Gastroesophageal sphincter (tissue), 4 donors: Measurements from ENCODE around the gene CCDC107. TPM values are rescaled to one million over a fixed set of nuclear protein-coding genes. Genes with fewer than 3 reads are reported as not detected.
A peak's percentile ranks its signal among the peaks of the same experiment; 100 is the strongest.

Experiments used
- ATAC-seq: fragments of 150-250 bp; one replicate; pipeline ENCODE4 v1.9.1; 2016; ENCODE audit warnings: mild to moderate bottlenecking, moderate library complexity
- H3K27ac ChIP-seq, 4 donors: fragments of 200-600 bp; sonication (generic) in 3 of 4; 1 replicate in 3 of 4; 2 replicates in 1 of 4; pipeline ENCODE4 v1.5.1; 2016 to 2019
- H3K27me3 ChIP-seq: fragments of 200-600 bp; sonication (generic); one replicate; pipeline ENCODE4 v1.5.1; 2019
- H3K36me3 ChIP-seq, 2 donors: fragments of 200-600 bp; sonication (generic); one replicate each; pipeline ENCODE4 v1.5.1; 2019; ENCODE audit warnings: control low read depth in 1 of 2
- H3K4me1 ChIP-seq, 3 donors: fragments of 200-600 bp; sonication (generic); 1 replicate in 2 of 3; 2 replicates in 1 of 3; pipeline ENCODE4 v1.5.1; 2016 to 2019; ENCODE audit warnings: control low read depth in 2 of 3
- H3K4me3 ChIP-seq, 2 donors: fragments of 200-600 bp; sonication (generic); one replicate each; pipeline ENCODE4 v1.5.1; 2019; ENCODE audit warnings: mild to moderate bottlenecking in 1 of 2, moderate library complexity in 1 of 2
- H3K9me3 ChIP-seq, 3 donors: fragments of 200-600 bp; sonication (generic); one replicate each; pipeline ENCODE4 v1.5.1; 2017 to 2019; ENCODE audit warnings: control low read depth in 2 of 3
- CTCF ChIP-seq, 4 experiments: fragments of 200-600 bp in 2 of 4; fragments of 450-650 bp in 2 of 4; sonication (generic) in 1 of 4; IDR thresholded peaks; one replicate each; pipeline ENCODE4 v1.5.1; 2017 to 2019; ENCODE audit warnings: antibody characterized with exemption in 4 of 4, mild to moderate bottlenecking in 2 of 4, moderate library complexity in 2 of 4
- EP300 ChIP-seq: sonication (generic); formaldehyde crosslinking; IDR thresholded peaks from one replicate; pipeline ENCODE4 v1.6.1; 2017; ENCODE audit warnings: antibody characterized with exemption, mild to moderate bottlenecking
- POLR2A ChIP-seq, 2 donors: fragments of 450-650 bp; IDR thresholded peaks; one replicate each; pipeline ENCODE4 v1.6.1; 2017; ENCODE audit warnings: antibody characterized with exemption in 2 of 2, mild to moderate bottlenecking in 2 of 2, moderate library complexity in 1 of 2
- POLR2AphosphoS5 ChIP-seq: sonication (generic); formaldehyde crosslinking; IDR thresholded peaks from one replicate; pipeline ENCODE4 v1.6.1; 2017; ENCODE audit warnings: antibody characterized with exemption
- WGBS, 2 donors: methylation state at CpG; one replicate each; pipeline ENCODE4 v1.1.5; 2018; ENCODE audit warnings: low coverage in 1 of 2; 5-methylcytosine and 5-hydroxymethylcytosine counted together
- total RNA-seq, 4 donors: library from RNA; depleted of rRNA; stranded (reverse); fragments of >200 nt; gene quantifications; one replicate each; pipeline ENCODE4 v1.1.0, GENCODE V29; 2016

Gene CCDC107
- total RNA-seq, 4 donors from 2014 or later: 61.9 to 94.2 (median 87.0) TPM

GRCh38 chr9:35612843-35613242 lies 45.2 kb upstream of the CCDC107 start:
- no peak for TF ChIP-seq POLR2AphosphoS5
- no peak for TF ChIP-seq POLR2A (IDR thresholded peaks at IDR 0.05)
- no peak for TF ChIP-seq EP300
- TF ChIP-seq CTCF (IDR thresholded peaks at IDR 0.05): no peak
- H3K27ac ChIP-seq: no peak overlapping the region
- H3K4me3 ChIP-seq: no peak overlapping the region
- WGBS, 2 donors: 80 to 81% methylated on average over 2 of the region's 2 CpGs
- H3K36me3 ChIP-seq: peaks cover 0 to 28% of the 10 kb centered on the region in 2 donors
- H3K4me1 ChIP-seq: peaks cover 0 to 22% (median 0%) of the 10 kb centered on the region in 3 donors
- no peaks in the 10 kb centered on the region for H3K9me3 ChIP-seq
- H3K27me3 ChIP-seq: peaks cover 14% of the 10 kb centered on the region
- ATAC-seq: no peak

GRCh38 chr9:35615981-35616680 lies 42.0 kb upstream of the CCDC107 start:
- H3K4me1 ChIP-seq: peaks cover 0 to 18% (median 0%) of the 10 kb centered on the region in 3 donors
- peaks cover 14% of the 10 kb centered on the region for H3K27me3 ChIP-seq
- no peak for ATAC-seq
- H3K9me3 ChIP-seq: no peaks in the 10 kb centered on the region
- no peak overlapping the region for H3K4me3 ChIP-seq
- WGBS, 2 donors: 70 to 92% methylated on average over 11 of the region's 17 CpGs
- H3K36me3 ChIP-seq: no peaks in the 10 kb centered on the region
- TF ChIP-seq POLR2A (IDR thresholded peaks at IDR 0.05) (no peak), CTCF (IDR thresholded peaks at IDR 0.05) (no peak), POLR2AphosphoS5 (no peak)
- no peak overlapping the region for H3K27ac ChIP-seq

GRCh38 chr9:35616681-35617459 lies 41.2 kb upstream of the CCDC107 start:
- H3K27ac ChIP-seq: peak overlapping the region in 1 of 4 donors; percentile 41
- H3K4me3 ChIP-seq: peak overlapping the region; percentile 20 to 51
- H3K36me3 ChIP-seq: no peaks in the 10 kb centered on the region
- 12 to 23% methylated on average over 6 to 25 of the region's 51 CpGs for WGBS, 2 donors
- peaks cover 0 to 14% (median 0%) of the 10 kb centered on the region in 3 donors for H3K4me1 ChIP-seq
- TF ChIP-seq POLR2AphosphoS5 (no peak), CTCF (IDR thresholded peaks at IDR 0.05) (peak in 1 of 4 experiments; percentile 31)
- no peaks in the 10 kb centered on the region for H3K9me3 ChIP-seq
- peaks cover 14% of the 10 kb centered on the region for H3K27me3 ChIP-seq
- peak; percentile 83 for ATAC-seq

GRCh38 chr9:35617548-35617947 lies 40.5 kb upstream of the CCDC107 start:
- ATAC-seq: no peak
- Histone ChIP-seq H3K27ac (peak overlapping the region in 1 of 4 donors; percentile 41), H3K9me3 (no peaks in the 10 kb centered on the region), H3K4me1 (peaks cover 0 to 14% (median 0%) of the 10 kb centered on the region in 3 donors), H3K4me3 (peak overlapping the region in 1 of 2 donors; percentile 51), H3K27me3 (peaks cover 14% of the 10 kb centered on the region), H3K36me3 (no peaks in the 10 kb centered on the region)
- TF ChIP-seq POLR2AphosphoS5 (no peak), POLR2A (IDR thresholded peaks at IDR 0.05) (no peak)
- 31 to 62% methylated on average over 4 of the region's 8 CpGs for WGBS, 2 donors

GRCh38 chr9:35618325-35618727 lies 39.8 kb upstream of the CCDC107 start, which contains the start of gene CD72:
CD72 (minus strand) TSS chr9:35618413; CDS start chr9:35618303, 110 bp downstream.
- Histone ChIP-seq H3K4me3 (peak within 1 kb of the TSS; percentile 20 to 51), H3K27ac (peak within 1 kb of the TSS in 1 of 4 donors; percentile 41), H3K27me3 (peaks cover 14% of the 10 kb centered on the region), H3K36me3 (no peaks in the 10 kb centered on the region), H3K4me1 (peaks cover 0 to 14% (median 0%) of the 10 kb centered on the region in 3 donors), H3K9me3 (no peaks in the 10 kb centered on the region)
- WGBS, 2 donors: 67 to 77% methylated on average over 1 to 4 of the region's 7 CpGs
- ATAC-seq: no peak
- TF ChIP-seq EP300: no peak
- no peak for TF ChIP-seq POLR2AphosphoS5
- TF ChIP-seq POLR2A (IDR thresholded peaks at IDR 0.05): no peak
- no peak for TF ChIP-seq CTCF (IDR thresholded peaks at IDR 0.05)
